GM10248 (cell line): ENCODE measurements around the gene BTD.

Experiments
- CTCF ChIA-PET: fragments of 300-600 bp; sonication (Branson Sonifier 250); formaldehyde crosslinking; extraction: SDS; loops from one replicate; lab custom pipeline; 2021; ENCODE audit warnings: antibody characterized with exemption; lab: Yijun Ruan, JAX
- POLR2A ChIA-PET: fragments of 350-650 bp; sonication (Branson Sonifier 250); formaldehyde crosslinking; extraction: SDS; loops from one replicate; lab custom pipeline; 2020; ENCODE audit warnings: antibody characterized with exemption; lab: Yijun Ruan, JAX
- DNase-seq: peaks from one replicate; pipeline ENCODE4 v3.0.0; 2012; ENCODE audit errors: extremely low spot score
- CTCF ChIP-seq: IDR thresholded peaks from 2 replicates; pipeline ENCODE4 v1.5.1; 2012; ENCODE audit warnings: mild to moderate bottlenecking, low read depth; ENCODE audit errors: extremely low read depth, missing control alignments, control extremely low read depth

BTD gene

DNA sequence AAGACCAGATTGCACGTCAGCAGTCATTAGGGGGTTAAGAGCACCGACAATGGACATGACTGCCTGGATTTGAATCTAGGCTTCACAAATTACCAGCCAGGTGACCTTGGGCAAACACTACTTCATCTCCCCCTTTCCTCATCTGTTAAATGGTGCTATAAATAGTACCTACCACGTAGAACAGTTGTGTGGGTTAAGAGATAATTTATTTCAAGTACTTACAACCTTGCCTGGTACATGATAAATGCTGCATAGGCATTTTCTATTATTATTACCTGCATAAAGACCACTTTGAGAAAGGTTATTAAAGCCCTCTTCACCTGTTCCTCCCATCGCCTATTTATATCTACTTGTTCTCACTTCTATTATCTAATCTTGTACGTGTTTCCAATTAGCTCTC lies 64.7 kb downstream of the BTD start:
- no peak for TF ChIP-seq CTCF
- no peak for DNase-seq
- ChIA-PET POLR2A (no interaction called here), CTCF (interaction anchor here (1.0 to 2.7 kb wide), 3 partner anchors 17 to 47 kb away, joined by 3 to 7 read pairs (median 3); no protein-coding TSS in a partner anchor)

DNA sequence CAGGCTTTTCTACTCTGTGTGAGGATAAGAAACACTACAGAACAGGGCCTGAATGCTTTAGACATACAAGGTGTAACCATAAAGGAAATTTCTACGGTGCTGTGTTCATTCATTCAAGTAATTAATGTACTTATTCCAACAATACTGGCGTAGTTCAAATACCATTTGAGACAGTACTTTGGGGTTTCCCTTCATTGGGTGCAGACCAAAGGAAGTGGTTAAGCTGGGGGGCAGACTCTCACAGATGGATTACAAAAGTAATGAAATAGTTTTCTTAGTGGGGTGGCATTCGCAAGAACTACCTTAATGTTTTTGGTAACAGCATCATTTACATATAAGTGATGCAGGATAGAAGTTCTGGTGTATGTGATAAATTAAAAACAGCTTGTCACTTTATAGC lies 65.9 kb downstream of the BTD start:
- POLR2A ChIA-PET = interaction anchor here (0.5 kb wide), 1 partner anchor 234 kb away, joined by 3 read pairs; no protein-coding TSS in a partner anchor
- CTCF ChIA-PET = interaction anchor here (0.9 to 2.7 kb wide), 5 partner anchors 10 to 45 kb away, joined by 3 to 8 read pairs (median 3); no protein-coding TSS in a partner anchor

DNA sequence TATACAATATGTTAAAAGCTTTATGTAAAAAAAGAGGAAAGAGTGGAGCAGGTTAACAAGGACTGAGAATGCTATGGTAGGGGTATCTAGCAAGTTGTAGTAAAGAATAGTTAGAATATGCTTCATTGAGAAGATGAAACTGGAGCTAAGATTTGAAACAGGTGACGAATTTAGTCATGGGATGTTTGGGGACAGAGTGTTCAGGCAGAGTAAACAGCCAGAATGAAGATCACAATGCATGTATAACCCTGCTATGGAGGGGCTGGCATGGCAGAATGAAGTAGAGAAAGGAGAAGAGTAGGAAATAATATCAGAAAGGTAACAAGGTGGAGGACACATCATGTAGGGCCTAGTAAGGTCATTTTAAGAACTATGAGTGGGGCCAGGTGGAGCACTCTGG lies 72.0 kb downstream of the BTD start:
- DNase-seq = no peak
- ChIA-PET POLR2A (no interaction called here), CTCF (interaction anchor here (1.1 to 1.4 kb wide), 3 partner anchors 9 to 43 kb away, joined by 3 to 4 read pairs (median 3); no protein-coding TSS in a partner anchor)
- no peak for TF ChIP-seq CTCF

More for the DNA sequence above, 65.9 kb downstream of the BTD start:
- no peak for TF ChIP-seq CTCF
- DNase-seq = no peak

- ChIA-PET CTCF (no interaction called here), POLR2A (no interaction called here)
- DNase-seq = no peak
- no peak for TF ChIP-seq CTCF
Observed at GRCh38 chr3:15676259-15676658, 74.7 kb downstream of the BTD start.

- POLR2A ChIA-PET = no interaction called here
Observed at GRCh38 chr3:15679306-15679705, 77.8 kb downstream of the BTD start.

DNA sequence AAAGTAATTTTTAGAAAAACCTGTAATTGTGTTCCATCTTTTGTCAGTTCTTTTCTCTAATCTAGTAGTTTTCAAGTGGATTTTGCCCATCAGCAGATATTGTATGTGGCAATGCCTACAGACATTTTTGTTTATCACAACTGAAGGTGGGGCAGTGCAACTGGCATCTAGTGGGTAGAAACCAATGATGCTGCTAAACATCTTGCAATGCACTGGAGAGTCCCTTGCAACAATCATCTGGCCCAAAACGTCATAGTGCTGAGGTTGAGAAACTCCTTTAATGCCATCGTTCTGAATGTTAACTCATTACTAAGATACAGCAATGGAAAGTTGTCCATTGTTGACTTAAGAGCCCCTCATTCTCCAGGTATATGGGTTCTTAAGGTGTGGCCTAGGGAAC lies 80.1 kb downstream of the BTD start:
- CTCF ChIA-PET = interaction anchor here (2.5 kb wide), 1 partner anchor 10 kb away, joined by 6 read pairs; no protein-coding TSS in a partner anchor
- TF ChIP-seq CTCF = no peak
- DNase-seq = no peak
- POLR2A ChIA-PET = no interaction called here

More at GRCh38 chr3:15679306-15679705, 77.8 kb downstream of the BTD start:
- CTCF ChIA-PET = interaction anchor here (0.9 to 1.7 kb wide), 2 partner anchors 25 to 28 kb away, joined by 3 to 5 read pairs; no protein-coding TSS in a partner anchor
- no peak for TF ChIP-seq CTCF
- DNase-seq = no peak
